Gastrocnemius medialis (tissue), 4 donors: ENCODE results near the gene WFDC12. TPM values are rescaled to one million over a fixed set of nuclear protein-coding genes. Genes with fewer than 3 reads are reported as not detected.

Experiments
- ATAC-seq, 2 donors: fragments of 150-250 bp; one replicate each; pipeline ENCODE4 v1.9.1; 2016
- DNase-seq, 2 donors: peaks; one replicate each; pipeline ENCODE4 v3.0.0-alpha.2; 2019
- H3K27ac ChIP-seq, 4 donors: fragments of 200-600 bp; sonication (generic); 1 replicate in 1 of 4; 2 replicates in 3 of 4; pipeline ENCODE4 v1.5.1; 2016 to 2018; ENCODE audit warnings: mild to moderate bottlenecking in 2 of 4, moderate library complexity in 1 of 4
- H3K27me3 ChIP-seq, 3 donors: fragments of 200-600 bp; sonication (generic) in 2 of 3; 1 replicate in 1 of 3; 2 replicates in 2 of 3; pipeline versions ENCODE4 v1.5.1 to v1.6.0; 2016 to 2019; ENCODE audit warnings: mild to moderate bottlenecking in 1 of 3, moderate library complexity in 1 of 3
- H3K36me3 ChIP-seq, 2 donors: fragments of 200-600 bp; sonication (generic) in 1 of 2; one replicate each; pipeline ENCODE4 v1.5.1; 2017 to 2018
- H3K4me1 ChIP-seq, 2 donors: fragments of 200-600 bp; sonication (generic) in 1 of 2; one replicate each; pipeline ENCODE4 v1.5.1; 2016 to 2017; ENCODE audit warnings: mild to moderate bottlenecking in 2 of 2
- H3K4me3 ChIP-seq, 4 donors: fragments of 200-600 bp; sonication (generic) in 3 of 4; 1 replicate in 1 of 4; 2 replicates in 3 of 4; pipeline ENCODE4 v1.5.1; 2016 to 2019; ENCODE audit warnings: mild to moderate bottlenecking in 2 of 4
- H3K9me3 ChIP-seq, 3 donors: fragments of 200-600 bp; sonication (generic) in 2 of 3; 1 replicate in 1 of 3; 2 replicates in 2 of 3; pipeline ENCODE4 v1.5.1; 2016 to 2019
- CTCF ChIP-seq, 5 experiments: fragments of 450-650 bp in 3 of 5; fragments of 200-600 bp in 2 of 5; sonication (generic) in 2 of 5; IDR thresholded peaks in 4 of 5; conservative IDR thresholded peaks in 1 of 5; 1 replicate in 4 of 5; 2 replicates in 1 of 5; pipeline ENCODE4 v1.5.1; 2016 to 2019; ENCODE audit warnings: antibody characterized with exemption in 5 of 5, mild to moderate bottlenecking in 3 of 5, moderate library complexity in 3 of 5
- POLR2A ChIP-seq, 2 donors: fragments of 450-650 bp; IDR thresholded peaks; one replicate each; pipeline ENCODE4 v1.6.1; 2017; ENCODE audit warnings: antibody characterized with exemption in 2 of 2, mild to moderate bottlenecking in 2 of 2, moderate library complexity in 2 of 2
- in situ Hi-C, 4 donors: fragments of 200-750 bp; cut with MboI; loops; one replicate each; pipeline versions ENCODE4 v1.15.0 to v1.8.0; 2017; ENCODE audit warnings: low sequenced_read_pairs in 4 of 4
- intact Hi-C: fragments of 100-400 bp; cut with DNase I; formaldehyde crosslinking; loops from one replicate; pipeline ENCODE4 v1.15.1; 2023; ENCODE audit warnings: low total_unique reads
- total RNA-seq, 4 donors: library from RNA; depleted of rRNA; stranded (reverse); fragments of >200 nt; gene quantifications; one replicate each; pipeline versions ENCODE4 v1.1.0 to v1.2.3, GENCODE V29; 2016

Gene WFDC12
- total RNA-seq, 4 donors from 2014 or later = not detected

GRCh38 chr20:45104786-45105185 lies 19.5 kb downstream of the WFDC12 start:
- H3K9me3 ChIP-seq = no peaks in the 10 kb centered on the region
- in situ Hi-C loops (no loop called here), intact Hi-C loops (no loop called here)
- H3K36me3 ChIP-seq = no peaks in the 10 kb centered on the region
- H3K4me1 ChIP-seq = no peaks in the 10 kb centered on the region
- H3K27me3 ChIP-seq = peaks cover 19 to 24% (median 23%) of the 10 kb centered on the region in 3 donors
- no peak overlapping the region for H3K4me3 ChIP-seq
- no peak for TF ChIP-seq POLR2A (IDR thresholded peaks at IDR 0.05)
- TF ChIP-seq CTCF (IDR thresholded peaks at IDR 0.05 in 4 of 5, conservative IDR thresholded peaks at IDR 0.05 in 1 of 5) = no peak
- no peak for DNase-seq
- H3K27ac ChIP-seq = no peak overlapping the region
- ATAC-seq = no peak

GRCh38 chr20:45103072-45103471 lies 21.2 kb downstream of the WFDC12 start:
- no peak overlapping the region for H3K4me3 ChIP-seq
- no peaks in the 10 kb centered on the region for H3K9me3 ChIP-seq
- H3K36me3 ChIP-seq = no peaks in the 10 kb centered on the region
- no peaks in the 10 kb centered on the region for H3K4me1 ChIP-seq
- in situ Hi-C loops = no loop called here
- DNase-seq (no peak), ATAC-seq (no peak)
- intact Hi-C loops = no loop called here
- H3K27me3 ChIP-seq = peaks cover 35 to 36% (median 36%) of the 10 kb centered on the region in 3 donors
- TF ChIP-seq CTCF (IDR thresholded peaks at IDR 0.05 in 4 of 5, conservative IDR thresholded peaks at IDR 0.05 in 1 of 5) (no peak), POLR2A (IDR thresholded peaks at IDR 0.05) (no peak)
- no peak overlapping the region for H3K27ac ChIP-seq

GRCh38 chr20:45101333-45101850 lies 22.9 kb downstream of the WFDC12 start:
- H3K4me1 ChIP-seq = no peaks in the 10 kb centered on the region
- DNase-seq = no peak
- intact Hi-C loops = no loop called here
- H3K27ac ChIP-seq = no peak overlapping the region
- H3K27me3 ChIP-seq = peaks cover 49 to 53% (median 51%) of the 10 kb centered on the region in 3 donors
- no peak overlapping the region for H3K4me3 ChIP-seq
- no peaks in the 10 kb centered on the region for H3K9me3 ChIP-seq
- no peaks in the 10 kb centered on the region for H3K36me3 ChIP-seq
- TF ChIP-seq CTCF (IDR thresholded peaks at IDR 0.05 in 4 of 5, conservative IDR thresholded peaks at IDR 0.05 in 1 of 5) = no peak
- no peak for TF ChIP-seq POLR2A (IDR thresholded peaks at IDR 0.05)
- ATAC-seq = no peak
- in situ Hi-C loops = no loop called here

GRCh38 chr20:45100563-45101245 lies 23.6 kb downstream of the WFDC12 start, which contains the start of gene KCNS1:
Gene KCNS1 (minus strand): TSS chr20:45101127. CDS start chr20:45099236, 1,891 bp downstream.
- ATAC-seq (no peak), DNase-seq (no peak)
- H3K36me3 ChIP-seq = no peaks in the 10 kb centered on the region
- peaks cover 50 to 56% (median 55%) of the 10 kb centered on the region in 3 donors for H3K27me3 ChIP-seq
- no peaks in the 10 kb centered on the region for H3K4me1 ChIP-seq
- no peak within 1 kb of the TSS for H3K4me3 ChIP-seq
- TF ChIP-seq POLR2A (IDR thresholded peaks at IDR 0.05) = no peak
- TF ChIP-seq CTCF (IDR thresholded peaks at IDR 0.05 in 4 of 5, conservative IDR thresholded peaks at IDR 0.05 in 1 of 5) = no peak
- H3K9me3 ChIP-seq = no peaks in the 10 kb centered on the region
- in situ Hi-C loops = no loop called here
- no peak within 1 kb of the TSS for H3K27ac ChIP-seq
- intact Hi-C loops = no loop called here
